Endothelial cell of umbilical vein (primary cell): ENCODE measurements around the gene PIWIL4. TPM values are rescaled to one million over a fixed set of nuclear protein-coding genes. Genes with fewer than 3 reads are reported as not detected.

Experiments
- BruUV-seq: library from RNA; stranded (reverse); fragments of 400-500 nt; replicated peaks from 2 replicates; lab custom pipeline; 2021; lab: Mats Ljungman, UMichigan
- CTCF ChIA-PET: fragments of 300-600, 350-600 bp; sonication (Branson Sonifier 250); formaldehyde crosslinking; loops from one replicate; lab custom pipeline; 2021; ENCODE audit warnings: antibody characterized with exemption, inconsistent platforms; lab: Charles Lee
- POLR2A ChIA-PET: fragments of 300-600, 350-600 bp; sonication (Branson Sonifier 250); formaldehyde crosslinking; loops from one replicate; lab custom pipeline; 2021; ENCODE audit warnings: antibody characterized with exemption, inconsistent platforms; lab: Charles Lee
- DNase-seq: peaks from one replicate; pipeline ENCODE4 v3.0.0-alpha.2; 2011; ENCODE audit warnings: low read depth, low spot score
- FAIRE-seq: peaks from 2 replicates; lab custom pipeline; 2011; peaks lifted over from hg19 to GRCh38; lab: Jason Lieb, UNC
- H2AFZ ChIP-seq: 2 replicates; pipeline ENCODE4 v1.6.0; 2012; ENCODE audit warnings: low read depth, low read length, control low read depth, inconsistent platforms
- H3K27ac ChIP-seq: 2 replicates; pipeline ENCODE4 v1.5.1; 2011; ENCODE audit warnings: low read depth, mild to moderate bottlenecking, control low read depth, low read length, moderate library complexity; ENCODE audit not compliant: insufficient read depth
- H3K27me3 ChIP-seq, 2 experiments: 2 replicates each; pipeline versions ENCODE4 v1.6.0 to v1.6.1; 2011; ENCODE audit warnings: low read length in 2 of 2, mixed read lengths in 1 of 2; ENCODE audit not compliant: control insufficient read depth in 2 of 2, insufficient read depth in 2 of 2
- H3K36me3 ChIP-seq, 2 experiments: 2 replicates in 1 of 2; 3 replicates in 1 of 2; pipeline ENCODE4 v1.5.1; 2011; ENCODE audit warnings: low read length in 2 of 2, mild to moderate bottlenecking in 1 of 2, moderate library complexity in 1 of 2; ENCODE audit not compliant: control insufficient read depth in 2 of 2, insufficient read depth in 2 of 2; ENCODE audit errors: extremely low read depth in 1 of 2
- H3K4me1 ChIP-seq: 3 replicates; pipeline ENCODE4 v1.5.1; 2011; ENCODE audit warnings: mild to moderate bottlenecking, low read length; ENCODE audit not compliant: control insufficient read depth, insufficient read depth; ENCODE audit errors: extremely low read depth
- H3K4me2 ChIP-seq: 2 replicates; pipeline ENCODE4 v1.6.1; 2011; ENCODE audit warnings: low read length, control low read depth, mixed read lengths; ENCODE audit not compliant: insufficient read depth
- H3K4me3 ChIP-seq, 3 experiments: fragments of 200-600 bp in 1 of 3; sonication (generic), shearing (Covaris generic) in 1 of 3; replicated peaks in 1 of 3; 2 replicates each; pipeline ENCODE4 v1.5.1; 2011 to 2016; ENCODE audit warnings: control low read depth in 3 of 3, low read length in 3 of 3, mild to moderate bottlenecking in 2 of 3, inconsistent platforms in 1 of 3, low read depth in 1 of 3, moderate library complexity in 1 of 3; ENCODE audit not compliant: insufficient read depth in 1 of 3
- H3K79me2 ChIP-seq: 2 replicates; pipeline ENCODE4 v1.6.0; 2012; ENCODE audit warnings: low read length, inconsistent platforms; ENCODE audit not compliant: control insufficient read depth, insufficient read depth
- H3K9ac ChIP-seq: replicated peaks from 2 replicates; pipeline ENCODE3; 2011; ENCODE audit warnings: low read length, control low read depth; ENCODE audit not compliant: insufficient read depth; ENCODE audit errors: extremely low read depth
- H3K9me1 ChIP-seq: replicated peaks from 3 replicates; pipeline ENCODE4 v1.6.0; 2011; ENCODE audit warnings: mild to moderate bottlenecking, low read length; ENCODE audit not compliant: control insufficient read depth, insufficient read depth; ENCODE audit errors: extremely low read depth
- H3K9me3 ChIP-seq: replicated peaks from 2 replicates; pipeline ENCODE4 v1.5.1; 2012; ENCODE audit warnings: low read length, inconsistent platforms; ENCODE audit not compliant: control insufficient read depth, insufficient read depth
- H4K20me1 ChIP-seq: replicated peaks from 2 replicates; pipeline ENCODE3; 2011; ENCODE audit warnings: mild to moderate bottlenecking, low read length; ENCODE audit not compliant: control insufficient read depth, insufficient read depth; ENCODE audit errors: extremely low read depth
- CTCF ChIP-seq, 2 donors: IDR thresholded peaks; 1 replicate in 1 of 2; 2 replicates in 1 of 2; pipeline ENCODE4 v1.5.1; 2011; ENCODE audit warnings: low read length in 2 of 2, mild to moderate bottlenecking in 2 of 2, moderate library complexity in 2 of 2, control low read depth in 1 of 2, inconsistent platforms in 1 of 2, low read depth in 1 of 2; ENCODE audit not compliant: insufficient read depth in 1 of 2; ENCODE audit errors: extremely low read depth in 1 of 2
- EZH2 ChIP-seq: IDR thresholded peaks from 2 replicates; pipeline ENCODE4 v1.6.1; 2012; ENCODE audit warnings: borderline replicate concordance, low read depth, mild to moderate bottlenecking, moderate library complexity, low read length, inconsistent platforms; ENCODE audit not compliant: severe bottlenecking
- FOS ChIP-seq: IDR thresholded peaks from 2 replicates; pipeline ENCODE4 v1.6.1; 2011; ENCODE audit warnings: mild to moderate bottlenecking, low read length, moderate library complexity, borderline replicate concordance; ENCODE audit not compliant: insufficient read depth
- GATA2 ChIP-seq: IDR thresholded peaks from 2 replicates; pipeline ENCODE4 v1.7.0; 2011; ENCODE audit warnings: low read depth, mild to moderate bottlenecking, moderate library complexity, mixed read lengths, low read length; ENCODE audit not compliant: insufficient read length, insufficient read depth
- JUN ChIP-seq: IDR thresholded peaks from 2 replicates; pipeline ENCODE4 v1.6.1; 2011; ENCODE audit warnings: borderline replicate concordance, low read depth; ENCODE audit not compliant: insufficient read length, insufficient read depth
- MYC ChIP-seq: IDR thresholded peaks from one replicate; pipeline ENCODE4 v1.6.1; 2011; ENCODE audit warnings: mild to moderate bottlenecking, low read depth, low read length
- POLR2A ChIP-seq: IDR thresholded peaks from 2 replicates; pipeline ENCODE4 v1.6.1; 2012; ENCODE audit warnings: low read depth, mild to moderate bottlenecking, control low read depth, low read length
- POLR2AphosphoS5 ChIP-seq: IDR thresholded peaks from 2 replicates; pipeline ENCODE4 v1.6.1; 2012; ENCODE audit warnings: low read depth, mild to moderate bottlenecking, control low read depth, low read length, moderate library complexity; ENCODE audit not compliant: insufficient read depth
- dilution Hi-C: fragments of 300-500 bp; cut with MboI; formaldehyde crosslinking; loops from one replicate; pipeline ENCODE4 v1.15.0; 2019; ENCODE audit warnings: low sequenced_read_pairs; ENCODE audit not compliant: extremely low pct_ligation_motif_present
- intact Hi-C: fragments of 100-400 bp; cut with micrococcal nuclease; formaldehyde crosslinking; loops from one replicate; pipeline ENCODE4 v1.10.0; 2022
- polyA plus RNA-seq, 4 experiments: library from polyadenylated mRNA; depleted of rRNA in 3 of 4; stranded (reverse) in 3 of 4; unstranded in 1 of 4; fragments of >200 nt; gene quantifications; 2 replicates each; pipeline versions ENCODE4 v1.2.1 to v1.2.3, GENCODE V29; 2011 to 2012; ENCODE audit warnings: missing spikeins in 1 of 4
- total RNA-seq: library from RNA; stranded (reverse); gene quantifications from 2 replicates; pipeline ENCODE4 v1.2.3, GENCODE V29; 2021
- TF ChIP-seq, protein P1 (sequence below): IDR thresholded peaks from 2 replicates; pipeline ENCODE4 v1.6.1; 2011; ENCODE audit not compliant: insufficient read depth, insufficient read length

PIWIL4 gene
- total and polyA plus RNA-seq, 2 donors (not counting 3 experiments of a cell fraction or from before 2014, with no cell fraction given) = 0.55 to 0.64 TPM

DNA sequence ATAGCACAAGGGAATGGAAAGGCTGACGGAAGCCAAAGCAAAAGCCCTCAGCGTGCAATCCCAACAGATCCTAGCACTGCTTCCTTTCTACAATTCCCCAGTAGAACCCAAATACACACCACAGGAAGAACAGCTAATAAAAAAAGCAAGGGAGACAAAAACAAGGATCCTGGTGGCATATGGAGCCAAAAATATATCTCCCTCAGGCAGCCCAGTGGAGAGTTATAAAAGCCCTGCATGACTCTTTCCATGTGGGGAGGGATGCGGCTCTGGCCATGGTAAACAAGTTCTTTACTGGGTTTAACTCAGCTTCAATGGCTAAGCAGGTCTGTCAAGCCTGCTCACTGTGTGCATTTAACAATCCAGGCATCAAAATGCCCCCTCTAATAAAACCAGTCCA, 88.1 kb downstream of the PIWIL4 start:
- intact Hi-C loops (no loop called here), dilution Hi-C loops (no loop called here)
- Histone ChIP-seq H3K9me1 (no peaks in the 10 kb centered on the region), H3K9ac (no peak overlapping the region), H4K20me1 (no peaks in the 10 kb centered on the region), H3K4me3 (no peak overlapping the region), H3K79me2 (no peaks in the 10 kb centered on the region), H3K9me3 (no peaks in the 10 kb centered on the region), H3K27me3 (peaks cover 11 to 22% of the 10 kb centered on the region in 2 experiments), H3K27ac (no peak overlapping the region), H3K4me1 (no peaks in the 10 kb centered on the region), H3K36me3 (no peaks in the 10 kb centered on the region), H3K4me2 (no peak overlapping the region), H2AFZ (no peak overlapping the region)
- ChIA-PET POLR2A (no interaction called here), CTCF (interaction anchor here (1.3 kb wide), 1 partner anchor 107 kb away, joined by 3 read pairs; no protein-coding TSS in a partner anchor)
- DNase-seq (no peak), FAIRE-seq (no peak)
- no TSS peak for BruUV-seq
- TF ChIP-seq MYC = no peak
- no peak for TF ChIP-seq FOS
- TF ChIP-seq GATA2 = no peak
- TF ChIP-seq EZH2 = no peak
- no peak for TF ChIP-seq CTCF (IDR thresholded peaks at IDR 0.05; ENCODE audit: extremely low read depth in 1 of 2, insufficient read depth in 1 of 2, low read depth in 1 of 2, low read length in 2 of 2)
- no peak for TF ChIP-seq POLR2AphosphoS5
- no peak for TF ChIP-seq POLR2A
- no peak for TF ChIP-seq JUN
- TF ChIP-seq, protein P1, sequence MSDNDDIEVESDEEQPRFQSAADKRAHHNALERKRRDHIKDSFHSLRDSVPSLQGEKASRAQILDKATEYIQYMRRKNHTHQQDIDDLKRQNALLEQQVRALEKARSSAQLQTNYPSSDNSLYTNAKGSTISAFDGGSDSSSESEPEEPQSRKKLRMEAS = no peak
